Measurements from ENCODE around the gene MLLT10. TPM values are rescaled to one million over a fixed set of nuclear protein-coding genes. Genes with fewer than 3 reads are reported as not detected.

Gene MLLT10
- total and polyA plus RNA-seq, 2 of the 8 experiments (the other 6 are each of a cell fraction or from before 2014, with no cell fraction given) = 53.1 to 62.1 TPM

DNA sequence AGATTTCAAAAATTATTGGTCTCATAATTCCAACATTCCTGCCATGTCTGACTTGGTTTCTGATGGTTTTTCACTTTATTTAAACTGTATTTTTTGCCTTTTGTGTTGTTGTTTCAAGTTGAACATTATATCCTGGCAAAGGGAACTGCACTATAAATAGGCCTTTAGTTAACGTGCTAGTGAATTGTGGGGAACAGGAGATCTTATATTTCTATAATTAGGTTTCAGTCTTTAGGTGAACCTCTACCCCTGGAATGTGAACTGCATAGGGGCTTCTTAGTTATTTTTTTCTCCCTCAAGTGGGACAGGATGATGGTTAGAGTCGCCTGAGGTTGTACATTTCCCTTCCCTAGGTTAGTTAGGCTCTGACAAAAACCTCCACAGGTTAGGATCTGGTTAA, 128.6 kb downstream of the MLLT10 start (continued):
- no peak for TF ChIP-seq EP300 (IDR thresholded peaks at IDR 0.05; ENCODE audit: borderline replicate concordance in 1 of 2, low read depth in 2 of 2, low read length in 2 of 2)
- no peak for TF ChIP-seq GTF2F1 (IDR thresholded peaks at IDR 0.05; ENCODE audit: borderline replicate concordance, low read depth, low read length)
- no peak for TF ChIP-seq ZNF274 (IDR thresholded peaks at IDR 0.05; ENCODE audit: borderline replicate concordance, extremely low read depth, low read length)
- no peak for TF ChIP-seq FOSL1 (IDR thresholded peaks at IDR 0.05; ENCODE audit: insufficient read depth, low read depth, low read length)
- TF ChIP-seq, protein P1, sequence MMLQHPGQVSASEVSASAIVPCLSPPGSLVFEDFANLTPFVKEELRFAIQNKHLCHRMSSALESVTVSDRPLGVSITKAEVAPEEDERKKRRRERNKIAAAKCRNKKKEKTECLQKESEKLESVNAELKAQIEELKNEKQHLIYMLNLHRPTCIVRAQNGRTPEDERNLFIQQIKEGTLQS (IDR thresholded peaks at IDR 0.05; ENCODE audit: insufficient read depth, low read depth, low read length) = no peak
